ENCODE results near the gene PTPRN. TPM values are rescaled to one million over a fixed set of nuclear protein-coding genes. Genes with fewer than 3 reads are reported as not detected.

Gene PTPRN
- total RNA-seq, 1 donor from 2014 or later = not detected

DNA sequence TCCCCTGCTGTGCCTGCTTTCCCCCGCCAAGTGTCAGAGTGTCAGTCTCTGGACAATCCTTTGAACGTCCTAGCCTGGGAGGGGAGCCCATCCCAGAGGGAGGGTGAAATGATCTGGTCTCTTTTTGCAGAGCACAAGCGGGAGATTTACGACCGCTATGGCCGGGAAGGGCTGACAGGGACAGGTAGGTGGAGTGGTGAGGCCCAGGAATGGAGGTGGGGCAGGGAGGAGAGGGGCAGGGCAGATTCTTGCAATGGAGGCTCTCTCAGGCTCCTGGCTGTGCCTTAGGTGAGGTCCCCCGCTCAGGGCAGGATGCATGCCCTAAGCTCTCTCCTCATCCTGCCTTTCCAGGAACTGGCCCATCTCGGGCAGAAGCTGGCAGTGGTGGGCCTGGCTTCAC lies 27.6 kb downstream of the PTPRN start:
- DNase-seq = no peak
- intact Hi-C loops (cut with DNase I) = no loop called here
- ATAC-seq = no peak
- no peak overlapping the region for H3K4me3 ChIP-seq
- H3K4me1 ChIP-seq = peaks cover 25% of the 10 kb centered on the region
- no peaks in the 10 kb centered on the region for H3K27me3 ChIP-seq (ENCODE audit: low read depth)
- no peak for TF ChIP-seq CTCF (IDR thresholded peaks at IDR 0.05)
- no peak overlapping the region for H3K27ac ChIP-seq
- peaks cover 57% of the 10 kb centered on the region for H3K36me3 ChIP-seq
- H3K9me3 ChIP-seq = no peaks in the 10 kb centered on the region

DNA sequence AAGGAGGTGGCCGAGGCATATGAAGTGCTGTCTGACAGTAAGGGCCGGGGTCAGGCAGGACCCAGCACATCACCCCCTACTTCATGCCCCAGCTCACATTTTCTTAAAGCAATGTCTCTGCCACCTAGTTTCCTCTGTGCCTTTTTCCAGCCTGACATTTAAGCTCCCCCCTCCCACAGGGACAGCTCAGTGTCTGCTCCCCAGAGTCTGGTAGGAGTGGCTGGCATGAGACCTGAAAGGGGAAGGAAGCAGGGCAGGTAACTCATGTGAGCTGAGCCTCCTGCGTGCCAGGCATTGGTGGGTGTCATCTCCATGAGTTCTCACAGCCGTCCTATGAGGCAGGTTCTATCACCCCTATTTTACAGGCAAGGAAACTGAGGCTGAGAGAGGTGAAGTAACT lies 28.6 kb downstream of the PTPRN start:
- H3K27ac ChIP-seq = peak overlapping the region; percentile 100
- H3K36me3 ChIP-seq = peaks cover 53% of the 10 kb centered on the region
- ATAC-seq (no peak), DNase-seq (no peak)
- no peaks in the 10 kb centered on the region for H3K9me3 ChIP-seq
- intact Hi-C loops (cut with DNase I) = no loop called here
- H3K4me1 ChIP-seq = peaks cover 25% of the 10 kb centered on the region
- no peaks in the 10 kb centered on the region for H3K27me3 ChIP-seq (ENCODE audit: low read depth)
- no peak overlapping the region for H3K4me3 ChIP-seq
- no peak for TF ChIP-seq CTCF (IDR thresholded peaks at IDR 0.05)

- no peak for TF ChIP-seq CTCF (IDR thresholded peaks at IDR 0.05)
- intact Hi-C loops (cut with DNase I) = no loop called here
- Histone ChIP-seq H3K4me3 (peak overlapping the region; percentile 88), H3K9me3 (no peaks in the 10 kb centered on the region), H3K4me1 (peaks cover 25% of the 10 kb centered on the region), H3K36me3 (peaks cover 47% of the 10 kb centered on the region), H3K27ac (peak overlapping the region; percentile 100), H3K27me3 (ENCODE audit: low read depth) (no peaks in the 10 kb centered on the region)
- DNase-seq (no peak), ATAC-seq (no peak)
Observed at GRCh38 chr2:219279916-219280516, 29.2 kb downstream of the PTPRN start.

- peaks cover 25% of the 10 kb centered on the region for H3K4me1 ChIP-seq
- intact Hi-C loops (cut with DNase I) = no loop called here
- peak within 1 kb of the TSS; percentile 88 for H3K4me3 ChIP-seq
- H3K27me3 ChIP-seq (ENCODE audit: low read depth) = no peaks in the 10 kb centered on the region
- TF ChIP-seq CTCF (IDR thresholded peaks at IDR 0.05) = no peak
- H3K9me3 ChIP-seq = no peaks in the 10 kb centered on the region
- DNase-seq (peak; percentile 99), ATAC-seq (peak; percentile 96 to 98)
- H3K36me3 ChIP-seq = peaks cover 40% of the 10 kb centered on the region
- peak within 1 kb of the TSS; percentile 100 for H3K27ac ChIP-seq
Observed at GRCh38 chr2:219279151-219279915, 29.9 kb downstream of the PTPRN start, which contains the start of gene DNAJB2. Gene DNAJB2, plus strand, starts transcription at chr2:219279366. Its CDS starts 468 bp downstream, at chr2:219279834.

- Histone ChIP-seq H3K27me3 (ENCODE audit: low read depth) (no peaks in the 10 kb centered on the region), H3K4me1 (peaks cover 25% of the 10 kb centered on the region), H3K4me3 (peak overlapping the region; percentile 88), H3K9me3 (no peaks in the 10 kb centered on the region), H3K27ac (peak overlapping the region; percentile 100), H3K36me3 (peaks cover 34% of the 10 kb centered on the region)
- DNase-seq (no peak), ATAC-seq (peak in 1 of 2 donors; percentile 70)
- intact Hi-C loops (cut with DNase I) = no loop called here
- TF ChIP-seq CTCF (IDR thresholded peaks at IDR 0.05) = no peak
Observed at GRCh38 chr2:219278655-219279150, 30.5 kb downstream of the PTPRN start.

All from lower lobe of right lung (tissue), 2 donors.